ENCODE data around the gene CSF3R.
A peak's percentile ranks its signal among the peaks of the same experiment; 100 is the strongest.

CSF3R gene

DNA sequence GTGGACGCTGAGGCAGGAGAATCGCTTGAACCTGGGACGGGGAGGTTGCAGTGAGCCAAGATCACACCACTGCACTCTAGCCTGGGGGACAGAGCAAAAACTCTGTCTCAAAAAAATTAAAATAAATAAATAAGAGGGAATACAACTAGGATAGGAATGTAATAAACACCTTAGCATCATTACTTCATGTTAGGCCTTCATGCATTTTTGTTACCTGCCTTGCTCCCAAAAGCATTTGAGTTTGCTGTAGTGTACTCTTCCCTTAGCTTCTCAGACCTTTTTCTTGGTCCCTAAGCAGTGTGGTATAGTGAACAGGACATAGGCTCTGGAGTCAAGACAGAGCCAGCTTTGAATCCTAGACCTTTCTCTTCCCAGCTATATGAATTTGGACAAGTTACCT is 29.7 kb downstream of the CSF3R start:
- no peak for DNase-seq (ENCODE audit: insufficient read length, low spot score)
- TF ChIP-seq POU2F2 (IDR thresholded peaks at IDR 0.05; ENCODE audit: low read depth, low read length) (no peak), PAX5 (IDR thresholded peaks at IDR 0.05; ENCODE audit: insufficient read depth, low read length, severe bottlenecking) (no peak), POLR2A (IDR thresholded peaks at IDR 0.05; ENCODE audit: low read depth, low read length) (no peak), TAF1 (IDR thresholded peaks at IDR 0.05; ENCODE audit: low read depth, low read length) (no peak)

DNA sequence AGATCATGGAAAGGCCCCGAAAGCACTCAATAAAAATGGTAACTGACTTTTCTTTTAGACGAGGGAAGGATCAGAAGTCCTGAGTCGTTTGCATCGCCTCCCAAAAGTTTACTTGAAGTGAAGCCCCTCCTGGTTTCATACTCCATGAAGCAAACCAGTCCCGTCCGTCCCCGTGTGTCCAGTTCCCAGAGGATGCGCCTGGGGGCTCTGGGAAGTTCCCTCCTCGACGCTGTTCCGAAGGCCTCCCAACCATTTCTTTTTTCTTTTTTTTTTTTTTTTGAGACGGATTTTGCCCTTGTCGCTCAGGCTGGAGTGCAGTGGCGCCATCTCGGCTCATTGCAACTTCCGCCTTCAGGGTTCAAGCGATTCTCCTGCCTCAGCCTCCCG is 31.8 kb downstream of the CSF3R start:
- DNase-seq (ENCODE audit: insufficient read length, low spot score): no peak
- FAIRE-seq: no peak
- no peak for TF ChIP-seq POU2F2 (IDR thresholded peaks at IDR 0.05; ENCODE audit: low read depth, low read length)
- TF ChIP-seq POLR2A (IDR thresholded peaks at IDR 0.05; ENCODE audit: low read depth, low read length): no peak; the same call in 1 of the 2 replicates
- no peak for TF ChIP-seq PAX5 (IDR thresholded peaks at IDR 0.05; ENCODE audit: insufficient read depth, low read length, severe bottlenecking)
- TF ChIP-seq SPI1 (IDR thresholded peaks at IDR 0.05; ENCODE audit: low read depth, low read length): no peak
- TF ChIP-seq TAF1 (IDR thresholded peaks at IDR 0.05; ENCODE audit: low read depth, low read length): no peak
- TF ChIP-seq POLR2AphosphoS5 (IDR thresholded peaks at IDR 0.05; ENCODE audit: low read depth, low read length): no peak

More for the DNA sequence above, 29.7 kb downstream of the CSF3R start:
- FAIRE-seq: no peak

DNA sequence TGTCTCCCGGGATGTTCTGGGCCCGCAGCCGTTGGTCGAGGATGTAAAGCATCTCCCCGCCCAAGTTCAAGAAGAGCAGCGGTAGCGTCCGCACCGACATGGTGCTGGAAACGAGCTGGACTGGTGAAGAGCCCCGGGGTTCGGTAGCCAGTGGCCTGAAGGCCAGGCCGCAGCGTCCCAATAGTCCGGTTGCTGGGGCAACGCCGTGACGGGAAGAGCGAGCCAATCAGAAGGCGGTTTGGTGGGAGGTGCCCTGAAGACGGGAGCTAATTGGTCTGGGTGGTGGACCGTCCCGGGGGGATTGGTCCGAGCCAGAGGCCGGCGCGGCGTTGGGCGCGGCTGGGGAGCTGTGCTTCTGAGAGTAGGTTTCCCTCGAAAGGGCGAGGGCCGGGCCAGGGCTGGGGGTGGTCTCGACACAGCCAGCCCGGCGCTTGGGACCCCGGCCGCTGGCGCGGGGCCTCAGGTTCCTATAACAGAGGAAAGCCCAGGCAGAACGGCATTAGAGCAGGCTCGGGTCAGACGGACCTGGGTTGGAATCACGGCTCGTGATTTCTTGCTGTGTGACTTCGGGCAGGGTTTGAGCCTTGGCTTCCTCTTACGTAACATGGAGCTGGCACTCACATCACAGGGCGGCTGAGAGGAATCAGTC is 32.3 kb downstream of the CSF3R start, which contains the start of gene OSCP1:
Gene OSCP1, minus strand, starts transcription at position 182 of the 649 bp plus-strand sequence. Its CDS starts 82 bp downstream, at position 100.
- DNase-seq (ENCODE audit: insufficient read length, low spot score) (peak; percentile 99), FAIRE-seq (peak; percentile 99)
- TF ChIP-seq TAF1 (IDR thresholded peaks at IDR 0.05; ENCODE audit: low read depth, low read length) (peak; percentile 48; the same call in 1 of the 2 replicates), PAX5 (IDR thresholded peaks at IDR 0.05; ENCODE audit: insufficient read depth, low read length, severe bottlenecking) (no peak), POLR2A (IDR thresholded peaks at IDR 0.05; ENCODE audit: low read depth, low read length) (no peak; the same call in none of the 2 replicates), POLR2AphosphoS5 (IDR thresholded peaks at IDR 0.05; ENCODE audit: low read depth, low read length) (peak; percentile 69), POU2F2 (IDR thresholded peaks at IDR 0.05; ENCODE audit: low read depth, low read length) (no peak)

DNA sequence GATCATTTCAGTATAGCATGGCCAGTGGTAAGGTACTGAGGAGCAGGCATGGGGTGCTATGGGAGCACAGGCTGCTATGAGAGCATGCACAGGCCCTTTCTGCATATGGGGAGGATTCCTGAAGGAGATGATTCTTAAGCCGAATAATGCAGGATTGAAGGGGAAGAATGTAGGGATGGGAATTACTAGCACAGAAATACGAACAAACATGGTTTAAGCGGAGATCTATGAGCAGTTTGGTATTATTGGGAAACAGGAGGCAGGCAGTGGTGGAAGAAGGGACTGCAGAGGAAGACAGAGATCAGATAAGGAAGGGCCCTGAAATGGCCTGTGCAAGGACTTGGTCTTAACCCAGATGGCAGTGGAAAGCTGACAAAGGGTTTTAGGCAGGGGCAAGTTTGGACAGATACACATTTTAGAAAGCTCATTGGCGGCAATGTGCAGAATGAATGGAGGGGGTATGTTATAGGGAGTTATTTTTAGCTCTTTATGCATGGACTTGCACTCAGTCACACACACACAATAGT is 34.1 kb downstream of the CSF3R start:
- DNase-seq (ENCODE audit: insufficient read length, low spot score): no peak
- no peak for TF ChIP-seq POLR2AphosphoS5 (IDR thresholded peaks at IDR 0.05; ENCODE audit: low read depth, low read length)
- no peak for TF ChIP-seq POU2F2 (IDR thresholded peaks at IDR 0.05; ENCODE audit: low read depth, low read length)
- no peak for TF ChIP-seq POLR2A (IDR thresholded peaks at IDR 0.05; ENCODE audit: low read depth, low read length)
- TF ChIP-seq SPI1 (IDR thresholded peaks at IDR 0.05; ENCODE audit: low read depth, low read length): no peak
- no peak for TF ChIP-seq PAX5 (IDR thresholded peaks at IDR 0.05; ENCODE audit: insufficient read depth, low read length, severe bottlenecking)
- no peak for TF ChIP-seq TAF1 (IDR thresholded peaks at IDR 0.05; ENCODE audit: low read depth, low read length)
- no peak for FAIRE-seq

DNA sequence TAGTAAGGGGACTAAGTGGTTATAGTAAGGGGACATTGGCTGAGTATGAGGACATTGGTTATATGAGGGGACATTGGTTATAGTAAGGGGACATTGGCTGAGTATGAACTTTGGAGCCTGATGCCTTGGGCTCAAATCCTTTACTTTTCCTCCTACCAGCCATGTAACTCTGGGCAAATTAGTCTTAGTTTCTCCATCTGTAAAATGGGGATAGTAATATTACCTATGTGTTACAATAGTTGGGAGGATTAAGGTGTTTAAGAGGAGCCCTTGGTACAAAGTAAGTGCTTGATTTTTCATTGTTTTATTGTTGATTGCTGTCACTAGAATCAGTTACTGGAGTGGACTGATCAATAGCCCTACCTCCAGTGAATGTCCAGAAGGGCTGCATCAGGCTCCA is 35.3 kb downstream of the CSF3R start:
- DNase-seq (ENCODE audit: insufficient read length, low spot score): no peak
- TF ChIP-seq POU2F2 (IDR thresholded peaks at IDR 0.05; ENCODE audit: low read depth, low read length): no peak
- no peak for TF ChIP-seq POLR2A (IDR thresholded peaks at IDR 0.05; ENCODE audit: low read depth, low read length)
- TF ChIP-seq SPI1 (IDR thresholded peaks at IDR 0.05; ENCODE audit: low read depth, low read length): no peak
- TF ChIP-seq POLR2AphosphoS5 (IDR thresholded peaks at IDR 0.05; ENCODE audit: low read depth, low read length): no peak
- TF ChIP-seq PAX5 (IDR thresholded peaks at IDR 0.05; ENCODE audit: insufficient read depth, low read length, severe bottlenecking): no peak
- no peak for TF ChIP-seq TAF1 (IDR thresholded peaks at IDR 0.05; ENCODE audit: low read depth, low read length)
- FAIRE-seq: no peak

DNA sequence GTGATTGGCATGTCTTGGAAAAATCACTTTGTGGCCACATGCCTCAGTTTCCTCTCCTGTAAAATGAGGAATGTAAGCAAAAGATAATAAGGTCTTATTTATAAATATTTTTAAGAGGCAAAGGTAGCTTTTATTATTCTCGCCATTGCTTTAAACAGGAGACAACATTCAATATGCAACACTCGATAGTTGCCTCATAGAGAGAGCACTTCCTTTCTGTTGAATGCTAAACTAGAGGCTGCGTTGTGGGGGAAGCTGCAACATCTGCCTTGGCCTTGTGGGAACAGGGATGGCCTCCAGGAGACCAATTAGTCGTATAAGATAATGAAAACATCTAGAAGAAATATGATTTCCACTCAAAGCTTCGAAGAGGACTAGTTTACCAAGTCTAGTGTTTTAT is 36.0 kb downstream of the CSF3R start:
- DNase-seq (ENCODE audit: insufficient read length, low spot score): no peak
- no peak for FAIRE-seq
- no peak for TF ChIP-seq POLR2AphosphoS5 (IDR thresholded peaks at IDR 0.05; ENCODE audit: low read depth, low read length)
- 0 out of 2 replicates have a peak, but pooled peaks have one; percentile 11 for TF ChIP-seq SPI1 (IDR thresholded peaks at IDR 0.05; ENCODE audit: low read depth, low read length)

DNA sequence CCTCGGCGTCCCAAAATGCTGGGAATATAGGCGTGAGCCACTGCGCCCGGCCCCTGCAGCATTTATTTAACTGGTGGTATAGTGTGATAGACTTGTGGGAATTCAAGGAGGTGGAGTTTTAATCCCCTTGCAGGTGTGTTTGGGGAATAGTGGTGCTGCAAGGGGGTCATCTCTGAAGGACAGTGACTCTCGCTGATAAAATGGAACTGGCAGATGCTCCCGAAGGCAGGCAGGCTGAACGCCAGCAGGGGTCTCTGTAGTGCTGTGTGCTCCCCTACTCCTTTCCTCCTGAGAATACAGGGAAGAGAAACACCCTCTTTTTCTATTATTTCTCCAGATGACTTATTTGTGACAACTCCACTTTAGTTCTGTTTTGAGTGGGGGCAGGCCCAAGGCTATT is 36.4 kb downstream of the CSF3R start:
- TF ChIP-seq TAF1 (IDR thresholded peaks at IDR 0.05; ENCODE audit: low read depth, low read length): no peak
- no peak for TF ChIP-seq PAX5 (IDR thresholded peaks at IDR 0.05; ENCODE audit: insufficient read depth, low read length, severe bottlenecking)
- no peak for TF ChIP-seq POLR2AphosphoS5 (IDR thresholded peaks at IDR 0.05; ENCODE audit: low read depth, low read length)
- TF ChIP-seq SPI1 (IDR thresholded peaks at IDR 0.05; ENCODE audit: low read depth, low read length): no peak
- TF ChIP-seq POU2F2 (IDR thresholded peaks at IDR 0.05; ENCODE audit: low read depth, low read length): no peak
- no peak for TF ChIP-seq POLR2A (IDR thresholded peaks at IDR 0.05; ENCODE audit: low read depth, low read length)
- peak; percentile 26 for FAIRE-seq
- DNase-seq (ENCODE audit: insufficient read length, low spot score): no peak

DNA sequence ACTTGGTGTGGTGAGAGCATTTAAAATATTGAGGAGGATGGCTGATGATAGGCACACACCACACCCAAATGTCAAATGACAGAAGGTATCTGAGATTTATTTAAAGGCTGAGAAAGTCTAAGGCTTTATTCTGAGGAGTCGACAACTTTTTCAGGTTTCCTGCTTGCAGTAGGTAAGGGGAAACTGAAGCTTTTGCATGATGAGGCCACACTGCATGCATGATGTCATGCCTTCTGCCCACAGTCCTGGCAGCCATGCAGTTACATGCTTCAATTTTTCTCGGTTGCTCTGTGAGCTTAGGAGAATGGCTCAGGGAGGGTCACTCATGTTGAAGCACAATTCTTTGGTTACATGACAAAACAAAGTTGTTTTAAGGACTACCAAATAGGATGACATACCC is 39.4 kb downstream of the CSF3R start:
- DNase-seq (ENCODE audit: insufficient read length, low spot score) (no peak), FAIRE-seq (no peak)
- no peak for TF ChIP-seq POLR2AphosphoS5 (IDR thresholded peaks at IDR 0.05; ENCODE audit: low read depth, low read length)
- no peak for TF ChIP-seq POLR2A (IDR thresholded peaks at IDR 0.05; ENCODE audit: low read depth, low read length)
- TF ChIP-seq TAF1 (IDR thresholded peaks at IDR 0.05; ENCODE audit: low read depth, low read length): no peak
- TF ChIP-seq PAX5 (IDR thresholded peaks at IDR 0.05; ENCODE audit: insufficient read depth, low read length, severe bottlenecking): no peak
- no peak for TF ChIP-seq POU2F2 (IDR thresholded peaks at IDR 0.05; ENCODE audit: low read depth, low read length)
- TF ChIP-seq SPI1 (IDR thresholded peaks at IDR 0.05; ENCODE audit: low read depth, low read length): no peak

DNA sequence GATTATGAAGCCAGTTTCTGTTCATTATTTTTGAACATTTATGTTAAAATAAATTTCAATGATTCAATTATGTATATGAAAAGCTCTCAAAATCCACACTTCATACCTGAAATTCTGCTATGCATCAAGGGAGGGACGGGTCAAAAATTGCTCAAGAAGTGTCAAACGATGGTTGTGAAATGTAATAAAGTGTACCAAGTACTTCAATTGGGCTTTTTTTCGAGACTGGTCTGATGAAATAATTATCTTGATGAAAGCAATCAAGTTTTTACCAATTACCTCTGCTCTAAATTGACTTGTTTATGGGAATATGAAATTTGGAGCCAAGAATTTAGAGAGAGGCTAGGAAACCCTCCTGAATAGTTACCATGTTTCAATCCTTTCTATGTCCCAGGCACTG is 40.4 kb downstream of the CSF3R start:
- FAIRE-seq (no peak), DNase-seq (ENCODE audit: insufficient read length, low spot score) (no peak)
- no peak for TF ChIP-seq POLR2AphosphoS5 (IDR thresholded peaks at IDR 0.05; ENCODE audit: low read depth, low read length)
- TF ChIP-seq TAF1 (IDR thresholded peaks at IDR 0.05; ENCODE audit: low read depth, low read length): no peak
- TF ChIP-seq POLR2A (IDR thresholded peaks at IDR 0.05; ENCODE audit: low read depth, low read length): no peak
- TF ChIP-seq PAX5 (IDR thresholded peaks at IDR 0.05; ENCODE audit: insufficient read depth, low read length, severe bottlenecking): no peak
- no peak for TF ChIP-seq SPI1 (IDR thresholded peaks at IDR 0.05; ENCODE audit: low read depth, low read length)
- TF ChIP-seq POU2F2 (IDR thresholded peaks at IDR 0.05; ENCODE audit: low read depth, low read length): no peak

DNA sequence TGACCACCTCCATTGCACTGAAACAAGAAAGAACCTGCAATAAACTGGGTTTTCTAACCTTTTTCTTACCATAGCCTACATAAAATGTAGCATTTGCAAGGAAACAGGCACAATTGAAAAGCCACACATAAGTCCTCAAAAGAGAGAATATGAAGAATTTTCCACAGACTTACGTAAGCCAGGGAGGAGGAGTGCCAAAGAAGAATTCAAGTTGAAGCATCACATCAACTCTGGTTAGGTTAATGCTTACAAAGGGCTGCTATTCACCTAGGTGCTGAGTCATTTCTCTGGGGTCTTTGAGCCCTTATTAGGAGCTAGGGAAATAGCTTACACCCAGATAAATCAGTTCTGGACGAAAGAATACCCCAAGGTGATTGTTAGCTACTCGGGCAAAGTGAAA is 42.1 kb downstream of the CSF3R start:
- FAIRE-seq (no peak), DNase-seq (ENCODE audit: insufficient read length, low spot score) (no peak)
- no peak for TF ChIP-seq SPI1 (IDR thresholded peaks at IDR 0.05; ENCODE audit: low read depth, low read length)
- TF ChIP-seq POLR2AphosphoS5 (IDR thresholded peaks at IDR 0.05; ENCODE audit: low read depth, low read length): no peak
- TF ChIP-seq POU2F2 (IDR thresholded peaks at IDR 0.05; ENCODE audit: low read depth, low read length): no peak
- no peak for TF ChIP-seq POLR2A (IDR thresholded peaks at IDR 0.05; ENCODE audit: low read depth, low read length)
- TF ChIP-seq PAX5 (IDR thresholded peaks at IDR 0.05; ENCODE audit: insufficient read depth, low read length, severe bottlenecking): no peak
- no peak for TF ChIP-seq TAF1 (IDR thresholded peaks at IDR 0.05; ENCODE audit: low read depth, low read length)
